Natural killer cell (primary cell): ENCODE results near the gene EIF1B. TPM values are rescaled to one million over a fixed set of nuclear protein-coding genes. Genes with fewer than 3 reads are reported as not detected.

ENCODE experiments used
- ATAC-seq, 3 donors: fragments of 150-1000 bp in 2 of 3; fragments of 200-7000 bp in 1 of 3; cut with Tn5 transposase; 1 replicate in 1 of 3; 2 replicates in 2 of 3; pipeline ENCODE4 v1.10.0; 2021; ENCODE audit warnings: mild to moderate bottlenecking in 2 of 3, moderate library complexity in 2 of 3
- DNase-seq, 2 donors: peaks; one replicate each; pipeline versions ENCODE4 v3.0.0 to v3.0.0-alpha.2; 2013 to 2021; ENCODE audit warnings: mixed read lengths in 1 of 2
- H3K27ac ChIP-seq: one replicate; pipeline ENCODE4 v1.5.1; 2013; ENCODE audit warnings: mild to moderate bottlenecking, low read length
- H3K27me3 ChIP-seq: one replicate; pipeline ENCODE4 v1.6.1; 2013; ENCODE audit warnings: low read length; ENCODE audit not compliant: control insufficient read depth, insufficient read depth
- H3K36me3 ChIP-seq: one replicate; pipeline ENCODE4 v1.6.1; 2013; ENCODE audit warnings: low read length; ENCODE audit not compliant: control insufficient read depth, insufficient read depth
- H3K4me1 ChIP-seq: one replicate; pipeline ENCODE4 v1.6.1; 2013; ENCODE audit warnings: low read length; ENCODE audit not compliant: control insufficient read depth, insufficient read depth
- H3K4me3 ChIP-seq: one replicate; pipeline ENCODE4 v1.5.1; 2013; ENCODE audit warnings: low read length
- H3K9me3 ChIP-seq: one replicate; pipeline ENCODE4 v1.6.1; 2013; ENCODE audit warnings: low read length; ENCODE audit not compliant: control insufficient read depth, insufficient read depth
- H3K27ac Mint-ChIP-seq, 2 donors: one replicate each; pipeline ENCODE4 v1.8.0; 2022; ENCODE audit warnings: mild to moderate bottlenecking in 2 of 2, mixed read lengths in 2 of 2, moderate library complexity in 1 of 2
- H3K27me3 Mint-ChIP-seq, 2 donors: one replicate each; pipeline ENCODE4 v1.8.0; 2022; ENCODE audit warnings: low read depth in 2 of 2, mixed read lengths in 2 of 2
- H3K36me3 Mint-ChIP-seq: one replicate; pipeline ENCODE4 v1.8.0; 2022; ENCODE audit warnings: mixed read lengths
- H3K4me1 Mint-ChIP-seq, 2 donors: one replicate each; pipeline ENCODE4 v1.8.0; 2022; ENCODE audit warnings: mixed read lengths in 2 of 2
- H3K4me3 Mint-ChIP-seq: one replicate; pipeline ENCODE4 v1.8.0; 2022; ENCODE audit warnings: mild to moderate bottlenecking, moderate library complexity, mixed read lengths
- H3K9me3 Mint-ChIP-seq, 2 donors: one replicate each; pipeline ENCODE4 v1.8.0; 2022; ENCODE audit warnings: mixed read lengths in 2 of 2
- CTCF ChIP-seq: fragments of 200-600 bp; IDR thresholded peaks from one replicate; pipeline ENCODE4 v1.8.0; 2022; ENCODE audit warnings: antibody characterized with exemption
- WGBS: methylation state at CpG from one replicate; pipeline ENCODE4 v1.1.7; 2013; ENCODE audit warnings: missing lambda C conversion rate; ENCODE audit not compliant: insufficient coverage; 5-methylcytosine and 5-hydroxymethylcytosine counted together
- intact Hi-C: fragments of 100-400 bp; cut with micrococcal nuclease; formaldehyde crosslinking; loops from one replicate; pipeline ENCODE4 v1.14.2; 2022
- total RNA-seq, 4 donors: library from RNA; stranded (reverse); fragments of 120-200 nt in 1 of 4; gene quantifications; one replicate each; pipeline versions ENCODE4 v1.2.3 to v1.2.4, GENCODE V29; 2013 to 2022

The EIF1B gene
- total RNA-seq, 3 donors from 2014 or later (not counting 1 experiment from before 2014, with no cell fraction given): 52.9 to 67.3 (median 55.1) TPM

GRCh38 chr3:40304352-40304751 is 5.2 kb upstream of the EIF1B start:
- Mint-ChIP-seq H3K4me1 (peaks cover 8% of the 10 kb centered on the region in 2 donors), H3K36me3 (no peaks in the 10 kb centered on the region), H3K27ac (no peak overlapping the region), H3K9me3 (no peaks in the 10 kb centered on the region), H3K4me3 (no peak overlapping the region), H3K27me3 (no peaks in the 10 kb centered on the region)
- no peak overlapping the region for H3K4me3 ChIP-seq
- DNase-seq: no peak
- no peak for TF ChIP-seq CTCF
- WGBS: 81% methylated on average over 2 of the region's 2 CpGs
- no peaks in the 10 kb centered on the region for H3K36me3 ChIP-seq
- no peak for ATAC-seq
- no peaks in the 10 kb centered on the region for H3K9me3 ChIP-seq
- no peak overlapping the region for H3K27ac ChIP-seq
- H3K4me1 ChIP-seq: peaks cover 7% of the 10 kb centered on the region
- intact Hi-C loops: no loop called here
- no peaks in the 10 kb centered on the region for H3K27me3 ChIP-seq

- no peak for TF ChIP-seq CTCF
- H3K36me3 Mint-ChIP-seq: no peaks in the 10 kb centered on the region
- Histone ChIP-seq H3K9me3 (no peaks in the 10 kb centered on the region), H3K4me1 (peaks cover 10% of the 10 kb centered on the region), H3K27ac (no peak overlapping the region), H3K36me3 (peaks cover 2% of the 10 kb centered on the region), H3K27me3 (no peaks in the 10 kb centered on the region), H3K4me3 (no peak overlapping the region)
- DNase-seq (no peak), ATAC-seq (no peak)
- H3K27ac Mint-ChIP-seq: no peak overlapping the region
- 92% methylated on average over 3 of the region's 3 CpGs for WGBS
- no peaks in the 10 kb centered on the region for H3K9me3 Mint-ChIP-seq
- intact Hi-C loops: no loop called here
- H3K4me1 Mint-ChIP-seq: peaks cover 20 to 21% of the 10 kb centered on the region in 2 donors
- no peak overlapping the region for H3K4me3 Mint-ChIP-seq
- no peaks in the 10 kb centered on the region for H3K27me3 Mint-ChIP-seq
These were observed 3.2 kb upstream of the EIF1B start for GRCh38 chr3:40306336-40306735.

- no peaks in the 10 kb centered on the region for H3K27me3 Mint-ChIP-seq
- no peak overlapping the region for H3K27ac Mint-ChIP-seq
These were observed 2.3 kb upstream of the EIF1B start for GRCh38 chr3:40307176-40307575.

More at GRCh38 chr3:40307176-40307575, 2.3 kb upstream of the EIF1B start:
- no CpG with 5 or more reads among the region's 1 CpG for WGBS
- no peak for TF ChIP-seq CTCF
- Mint-ChIP-seq H3K4me1 (peaks cover 21 to 28% of the 10 kb centered on the region in 2 donors), H3K9me3 (no peaks in the 10 kb centered on the region), H3K4me3 (no peak overlapping the region), H3K36me3 (no peaks in the 10 kb centered on the region)
- H3K36me3 ChIP-seq: peaks cover 10% of the 10 kb centered on the region
- DNase-seq (no peak), ATAC-seq (no peak)
- H3K4me3 ChIP-seq: no peak overlapping the region
- H3K4me1 ChIP-seq: peaks cover 10% of the 10 kb centered on the region
- intact Hi-C loops: no loop called here
- H3K27me3 ChIP-seq: no peaks in the 10 kb centered on the region
- H3K27ac ChIP-seq: no peak overlapping the region
- H3K9me3 ChIP-seq: no peaks in the 10 kb centered on the region
